ENCODE results near the gene SORBS2.

The SORBS2 gene

GRCh38 chr4:185752872-185753271, 59.1 kb downstream of the SORBS2 start:
- no peak for TF ChIP-seq CTCF (conservative IDR thresholded peaks at IDR 0.05)
- no peak overlapping the region for H3K27ac ChIP-seq

GRCh38 chr4:185749858-185750257, 62.1 kb downstream of the SORBS2 start:
- H3K27ac ChIP-seq: no peak overlapping the region
- no peak for TF ChIP-seq CTCF (conservative IDR thresholded peaks at IDR 0.05)

- no peak overlapping the region for H3K27ac ChIP-seq
- no peak for TF ChIP-seq CTCF (conservative IDR thresholded peaks at IDR 0.05)
Observed at GRCh38 chr4:185748901-185749390, 63.0 kb downstream of the SORBS2 start.

- TF ChIP-seq CTCF (conservative IDR thresholded peaks at IDR 0.05): no peak
- no peak overlapping the region for H3K27ac ChIP-seq
Observed at GRCh38 chr4:185745891-185746290, 66.1 kb downstream of the SORBS2 start.

- TF ChIP-seq CTCF (conservative IDR thresholded peaks at IDR 0.05): no peak
- H3K27ac ChIP-seq: no peak overlapping the region
Observed at GRCh38 chr4:185744946-185745345, 67.0 kb downstream of the SORBS2 start.

GRCh38 chr4:185744488-185744862, 67.5 kb downstream of the SORBS2 start:
- no peak for TF ChIP-seq CTCF (conservative IDR thresholded peaks at IDR 0.05)
- H3K27ac ChIP-seq: no peak overlapping the region

- no peak overlapping the region for H3K27ac ChIP-seq
- no peak for TF ChIP-seq CTCF (conservative IDR thresholded peaks at IDR 0.05)
Observed at GRCh38 chr4:185743722-185744487, 68.1 kb downstream of the SORBS2 start.

All from VCaP (cell line).